DOHH2 (cell line): ENCODE results near the gene SPRN.
"Not testable (repeated sequence)": the region's sequence is repeated elsewhere in the genome, so short reads cannot be mapped to it uniquely, and the experiment has no call there.

Experiments used
- EZH2phosphoT487 ChIP-seq: fragments of 200-600 bp; sonication (generic); IDR thresholded peaks from 2 replicates; pipeline ENCODE4 v1.6.1; 2017; ENCODE audit warnings: borderline replicate concordance, mild to moderate bottlenecking, antibody characterized with exemption, low read length, moderate library complexity, mixed read lengths
- TF ChIP-seq, protein P1 (sequence below): fragments of 200-600 bp; sonication (generic); IDR thresholded peaks from one replicate; pipeline ENCODE4 v1.5.1; 2014; ENCODE audit warnings: antibody characterized with exemption, mild to moderate bottlenecking, low read depth, low read length; ENCODE audit not compliant: poor library complexity, severe bottlenecking

DNA sequence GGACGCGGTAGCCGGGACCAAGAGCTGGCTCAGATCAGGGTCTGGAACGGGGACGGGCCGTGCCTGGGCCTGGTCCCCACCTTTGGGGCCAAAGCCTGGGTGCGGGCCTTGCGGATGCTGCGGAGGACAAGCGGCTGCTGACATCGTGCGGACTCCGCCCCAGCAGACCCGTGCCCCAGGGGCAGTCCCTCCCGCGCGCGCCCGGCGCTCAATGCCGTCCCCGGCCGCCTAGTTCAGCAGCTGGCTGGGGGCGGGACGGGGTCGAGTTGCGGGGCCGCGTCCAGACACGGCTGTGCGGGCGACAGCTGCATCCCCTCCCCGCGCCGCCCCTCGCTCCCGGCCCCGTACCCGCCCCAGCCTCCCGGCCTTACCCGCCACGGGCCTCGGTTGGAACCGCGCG, 323 bp downstream of the SPRN start:
- TF ChIP-seq, protein P1, sequence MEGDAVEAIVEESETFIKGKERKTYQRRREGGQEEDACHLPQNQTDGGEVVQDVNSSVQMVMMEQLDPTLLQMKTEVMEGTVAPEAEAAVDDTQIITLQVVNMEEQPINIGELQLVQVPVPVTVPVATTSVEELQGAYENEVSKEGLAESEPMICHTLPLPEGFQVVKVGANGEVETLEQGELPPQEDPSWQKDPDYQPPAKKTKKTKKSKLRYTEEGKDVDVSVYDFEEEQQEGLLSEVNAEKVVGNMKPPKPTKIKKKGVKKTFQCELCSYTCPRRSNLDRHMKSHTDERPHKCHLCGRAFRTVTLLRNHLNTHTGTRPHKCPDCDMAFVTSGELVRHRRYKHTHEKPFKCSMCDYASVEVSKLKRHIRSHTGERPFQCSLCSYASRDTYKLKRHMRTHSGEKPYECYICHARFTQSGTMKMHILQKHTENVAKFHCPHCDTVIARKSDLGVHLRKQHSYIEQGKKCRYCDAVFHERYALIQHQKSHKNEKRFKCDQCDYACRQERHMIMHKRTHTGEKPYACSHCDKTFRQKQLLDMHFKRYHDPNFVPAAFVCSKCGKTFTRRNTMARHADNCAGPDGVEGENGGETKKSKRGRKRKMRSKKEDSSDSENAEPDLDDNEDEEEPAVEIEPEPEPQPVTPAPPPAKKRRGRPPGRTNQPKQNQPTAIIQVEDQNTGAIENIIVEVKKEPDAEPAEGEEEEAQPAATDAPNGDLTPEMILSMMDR, result not testable (repeated sequence)
- not testable (repeated sequence) for TF ChIP-seq EZH2phosphoT487
